K562 (cell line): ENCODE data around the gene GNA15. TPM values are rescaled to one million over a fixed set of nuclear protein-coding genes. Genes with fewer than 3 reads are reported as not detected.
A peak's percentile ranks its signal among the peaks of the same experiment; 100 is the strongest.

Experiments used
- E2F3 ChIP-seq: fragments of 250-450 bp; sonication (Bioruptor Pico); IDR thresholded peaks from 2 replicates; pipeline ENCODE4 v1.4.0; 2020; ENCODE audit warnings: mild to moderate bottlenecking
- KLF1 ChIP-seq: fragments of 450-650 bp; IDR thresholded peaks from 2 replicates; pipeline ENCODE4 v1.6.1; 2016; ENCODE audit warnings: missing genetic modification characterization, missing compliant biosample characterization
- NFE2L1 ChIP-seq: fragments of 450-650 bp; IDR thresholded peaks from 2 replicates; pipeline ENCODE4 v1.6.1; 2016; ENCODE audit warnings: missing genetic modification characterization, low read depth, mild to moderate bottlenecking, missing compliant biosample characterization, moderate library complexity, borderline replicate concordance
- NFXL1 ChIP-seq: fragments of 450-650 bp; formaldehyde crosslinking; IDR thresholded peaks from 2 replicates; pipeline ENCODE4 v1.4.0; 2021; ENCODE audit warnings: mild to moderate bottlenecking
- NR0B1 ChIP-seq: fragments of 450-650 bp; IDR thresholded peaks from one replicate; pipeline ENCODE4 v1.6.1; 2018; ENCODE audit warnings: mild to moderate bottlenecking, moderate library complexity; ENCODE audit not compliant: partially characterized antibody
- NR3C1 ChIP-seq: sonication (generic); formaldehyde crosslinking; IDR thresholded peaks from 2 replicates; pipeline ENCODE4 v1.8.1; 2022; ENCODE audit warnings: missing genetic modification reagents
- NUFIP1 ChIP-seq: fragments of 450-650 bp; IDR thresholded peaks from 2 replicates; pipeline ENCODE4 v1.6.1; 2018; ENCODE audit not compliant: partially characterized antibody
- ZNF407 ChIP-seq: fragments of 450-650 bp; IDR thresholded peaks from 2 replicates; pipeline ENCODE4 v1.6.1; 2016; ENCODE audit warnings: low read depth
- ZNF408 ChIP-seq: fragments of 250-450 bp; sonication (Bioruptor Pico); IDR thresholded peaks from 2 replicates; pipeline ENCODE4 v1.4.0; 2020; ENCODE audit warnings: low read depth, mild to moderate bottlenecking, moderate library complexity
- polyA plus RNA-seq, 8 experiments: library from polyadenylated mRNA; depleted of rRNA in 4 of 8; stranded (reverse) in 5 of 8; unstranded in 3 of 8; fragments of >200 nt; fragmentation: Nextera tagmentation in 2 of 8; fragmentation: Illumina TruSeq in 1 of 8; extraction: Ambion mirVana in 2 of 8; extraction: Trizol in 1 of 8; gene quantifications; 2 replicates each; pipeline versions ENCODE4 v1.2.1 to v1.2.3, GENCODE V29; 2011 to 2014; ENCODE audit warnings: inconsistent platforms in 1 of 8, missing spikeins in 1 of 8
- total RNA-seq, 7 experiments: library from RNA; depleted of rRNA in 6 of 7; stranded (reverse); fragments of >200 nt in 6 of 7; fragmentation: Illumina TruSeq in 2 of 7; extraction: Trizol in 2 of 7; gene quantifications; 2 replicates each; pipeline versions ENCODE4 v1.2.1 to v1.2.3, GENCODE V29; 2011 to 2021; ENCODE audit warnings: low replicate concordance in 1 of 7
- TF ChIP-seq, protein P1 (sequence below): fragments of 150-350 bp; conservative IDR thresholded peaks from 2 replicates; pipeline ENCODE4 v1.6.1; 2014; ENCODE audit warnings: low read length
- TF ChIP-seq, protein P2 (sequence below): fragments of 250-450 bp; sonication (Bioruptor Pico); IDR thresholded peaks from 2 replicates; pipeline ENCODE4 v1.4.0; 2020; ENCODE audit warnings: mild to moderate bottlenecking, moderate library complexity

Gene GNA15
- total and polyA plus RNA-seq, 9 of the 15 experiments (the other 6 are each of a cell fraction or from before 2014, with no cell fraction given) = 0.03 to 0.24 (median 0.11) TPM; not detected in 1

- TF ChIP-seq, protein P1, sequence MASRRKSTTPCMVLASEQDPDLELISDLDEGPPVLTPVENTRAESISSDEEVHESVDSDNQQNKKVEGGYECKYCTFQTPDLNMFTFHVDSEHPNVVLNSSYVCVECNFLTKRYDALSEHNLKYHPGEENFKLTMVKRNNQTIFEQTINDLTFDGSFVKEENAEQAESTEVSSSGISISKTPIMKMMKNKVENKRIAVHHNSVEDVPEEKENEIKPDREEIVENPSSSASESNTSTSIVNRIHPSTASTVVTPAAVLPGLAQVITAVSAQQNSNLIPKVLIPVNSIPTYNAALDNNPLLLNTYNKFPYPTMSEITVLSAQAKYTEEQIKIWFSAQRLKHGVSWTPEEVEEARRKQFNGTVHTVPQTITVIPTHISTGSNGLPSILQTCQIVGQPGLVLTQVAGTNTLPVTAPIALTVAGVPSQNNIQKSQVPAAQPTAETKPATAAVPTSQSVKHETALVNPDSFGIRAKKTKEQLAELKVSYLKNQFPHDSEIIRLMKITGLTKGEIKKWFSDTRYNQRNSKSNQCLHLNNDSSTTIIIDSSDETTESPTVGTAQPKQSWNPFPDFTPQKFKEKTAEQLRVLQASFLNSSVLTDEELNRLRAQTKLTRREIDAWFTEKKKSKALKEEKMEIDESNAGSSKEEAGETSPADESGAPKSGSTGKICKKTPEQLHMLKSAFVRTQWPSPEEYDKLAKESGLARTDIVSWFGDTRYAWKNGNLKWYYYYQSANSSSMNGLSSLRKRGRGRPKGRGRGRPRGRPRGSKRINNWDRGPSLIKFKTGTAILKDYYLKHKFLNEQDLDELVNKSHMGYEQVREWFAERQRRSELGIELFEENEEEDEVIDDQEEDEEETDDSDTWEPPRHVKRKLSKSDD = no peak
- TF ChIP-seq ZNF407 = no peak
- no peak for TF ChIP-seq ZNF408 (CRISPR knock-in tag)
- TF ChIP-seq NR0B1 = no peak
- TF ChIP-seq, protein P2, sequence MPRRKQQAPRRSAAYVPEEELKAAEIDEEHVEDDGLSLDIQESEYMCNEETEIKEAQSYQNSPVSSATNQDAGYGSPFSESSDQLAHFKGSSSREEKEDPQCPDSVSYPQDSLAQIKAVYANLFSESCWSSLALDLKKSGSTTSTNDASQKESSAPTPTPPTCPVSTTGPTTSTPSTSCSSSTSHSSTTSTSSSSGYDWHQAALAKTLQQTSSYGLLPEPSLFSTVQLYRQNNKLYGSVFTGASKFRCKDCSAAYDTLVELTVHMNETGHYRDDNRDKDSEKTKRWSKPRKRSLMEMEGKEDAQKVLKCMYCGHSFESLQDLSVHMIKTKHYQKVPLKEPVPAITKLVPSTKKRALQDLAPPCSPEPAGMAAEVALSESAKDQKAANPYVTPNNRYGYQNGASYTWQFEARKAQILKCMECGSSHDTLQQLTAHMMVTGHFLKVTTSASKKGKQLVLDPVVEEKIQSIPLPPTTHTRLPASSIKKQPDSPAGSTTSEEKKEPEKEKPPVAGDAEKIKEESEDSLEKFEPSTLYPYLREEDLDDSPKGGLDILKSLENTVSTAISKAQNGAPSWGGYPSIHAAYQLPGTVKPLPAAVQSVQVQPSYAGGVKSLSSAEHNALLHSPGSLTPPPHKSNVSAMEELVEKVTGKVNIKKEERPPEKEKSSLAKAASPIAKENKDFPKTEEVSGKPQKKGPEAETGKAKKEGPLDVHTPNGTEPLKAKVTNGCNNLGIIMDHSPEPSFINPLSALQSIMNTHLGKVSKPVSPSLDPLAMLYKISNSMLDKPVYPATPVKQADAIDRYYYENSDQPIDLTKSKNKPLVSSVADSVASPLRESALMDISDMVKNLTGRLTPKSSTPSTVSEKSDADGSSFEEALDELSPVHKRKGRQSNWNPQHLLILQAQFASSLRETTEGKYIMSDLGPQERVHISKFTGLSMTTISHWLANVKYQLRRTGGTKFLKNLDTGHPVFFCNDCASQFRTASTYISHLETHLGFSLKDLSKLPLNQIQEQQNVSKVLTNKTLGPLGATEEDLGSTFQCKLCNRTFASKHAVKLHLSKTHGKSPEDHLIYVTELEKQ (CRISPR knock-in tag) = no peak
- peak; percentile 52; the same call in 1 of the 2 replicates for TF ChIP-seq KLF1
- no peak for TF ChIP-seq E2F3 (CRISPR knock-in tag)
- no peak for TF ChIP-seq NR3C1
- no peak for TF ChIP-seq NUFIP1
- no peak for TF ChIP-seq NFE2L1 (tag)
- no peak for TF ChIP-seq NFXL1 (CRISPR knock-in tag)
Observed at GRCh38 chr19:3154957-3155736, 19.3 kb downstream of the GNA15 start (continued).
